ENCODE data around the gene ZNF407. TPM values are rescaled to one million over a fixed set of nuclear protein-coding genes. Genes with fewer than 3 reads are reported as not detected.
"Not testable (repeated sequence)": the region's sequence is repeated elsewhere in the genome, so short reads cannot be mapped to it uniquely, and the experiment has no call there.

Gene ZNF407, protein sequence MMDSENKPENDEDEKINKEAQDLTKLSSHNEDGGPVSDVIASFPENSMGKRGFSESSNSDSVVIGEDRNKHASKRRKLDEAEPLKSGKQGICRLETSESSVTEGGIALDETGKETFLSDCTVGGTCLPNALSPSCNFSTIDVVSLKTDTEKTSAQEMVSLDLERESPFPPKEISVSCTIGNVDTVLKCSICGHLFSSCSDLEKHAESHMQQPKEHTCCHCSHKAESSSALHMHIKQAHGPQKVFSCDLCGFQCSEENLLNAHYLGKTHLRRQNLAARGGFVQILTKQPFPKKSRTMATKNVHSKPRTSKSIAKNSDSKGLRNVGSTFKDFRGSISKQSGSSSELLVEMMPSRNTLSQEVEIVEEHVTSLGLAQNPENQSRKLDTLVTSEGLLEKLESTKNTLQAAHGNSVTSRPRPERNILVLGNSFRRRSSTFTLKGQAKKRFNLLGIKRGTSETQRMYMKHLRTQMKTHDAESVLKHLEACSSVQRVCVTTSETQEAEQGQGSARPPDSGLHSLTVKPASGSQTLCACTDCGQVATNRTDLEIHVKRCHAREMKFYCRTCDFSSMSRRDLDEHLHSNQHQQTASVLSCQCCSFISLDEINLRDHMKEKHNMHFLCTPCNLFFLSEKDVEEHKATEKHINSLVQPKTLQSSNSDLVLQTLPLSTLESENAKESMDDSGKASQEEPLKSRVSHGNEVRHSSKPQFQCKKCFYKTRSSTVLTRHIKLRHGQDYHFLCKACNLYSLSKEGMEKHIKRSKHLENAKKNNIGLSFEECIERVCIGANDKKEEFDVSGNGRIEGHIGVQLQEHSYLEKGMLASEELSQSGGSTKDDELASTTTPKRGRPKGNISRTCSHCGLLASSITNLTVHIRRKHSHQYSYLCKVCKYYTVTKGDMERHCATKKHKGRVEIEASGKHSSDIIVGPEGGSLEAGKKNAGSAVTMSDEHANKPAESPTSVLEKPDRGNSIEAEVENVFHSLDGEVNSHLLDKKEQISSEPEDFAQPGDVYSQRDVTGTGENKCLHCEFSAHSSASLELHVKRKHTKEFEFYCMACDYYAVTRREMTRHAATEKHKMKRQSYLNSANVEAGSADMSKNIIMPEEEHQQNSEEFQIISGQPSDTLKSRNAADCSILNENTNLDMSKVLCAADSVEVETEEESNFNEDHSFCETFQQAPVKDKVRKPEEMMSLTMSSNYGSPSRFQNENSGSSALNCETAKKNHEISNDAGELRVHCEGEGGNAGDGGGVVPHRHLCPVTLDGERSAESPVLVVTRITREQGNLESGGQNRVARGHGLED (N-terminal part only)
- 9.7 and 14.3 TPM in 2 replicates for total RNA-seq

GRCh38 chr18:74597662-74598349 lies at the start of gene ZNF407:
ZNF407 (plus strand) TSS chr18:74597870; CDS start chr18:74631020, 33,150 bp downstream.
- peak; percentile 67 for DNase-seq (ENCODE audit: extremely low read depth, low read depth, low spot score)

DNA sequence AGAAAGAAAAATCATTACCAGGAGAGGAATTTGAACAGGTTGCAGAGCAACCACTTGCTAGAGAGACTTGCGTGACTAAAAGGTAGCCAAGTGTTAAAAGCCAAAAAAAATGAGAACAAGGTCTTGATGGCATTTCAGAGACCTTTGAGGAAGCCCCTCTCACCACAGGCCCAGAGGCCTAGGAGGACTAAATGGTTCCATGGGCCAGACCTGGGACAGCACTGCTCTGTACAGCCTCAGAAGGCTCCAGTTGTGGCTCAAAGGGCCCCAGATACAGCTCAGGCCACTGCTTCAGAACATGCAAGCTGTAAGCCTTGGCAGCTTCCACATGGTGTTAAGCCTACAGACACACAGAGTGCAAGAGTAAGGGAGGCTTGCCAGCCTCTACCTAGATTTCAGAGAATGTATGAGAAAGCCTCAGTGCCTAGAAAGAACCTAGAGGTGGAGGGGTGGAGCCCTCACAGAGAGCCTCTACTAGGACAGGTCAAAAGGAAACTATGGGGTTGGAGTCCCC lies 48.0 kb upstream of the ZNF407 start:
- no peak for DNase-seq (ENCODE audit: extremely low read depth, low read depth, low spot score)

GRCh38 chr18:74550886-74551285 lies 46.8 kb upstream of the ZNF407 start:
- no peak for DNase-seq (ENCODE audit: extremely low read depth, low read depth, low spot score)

DNA sequence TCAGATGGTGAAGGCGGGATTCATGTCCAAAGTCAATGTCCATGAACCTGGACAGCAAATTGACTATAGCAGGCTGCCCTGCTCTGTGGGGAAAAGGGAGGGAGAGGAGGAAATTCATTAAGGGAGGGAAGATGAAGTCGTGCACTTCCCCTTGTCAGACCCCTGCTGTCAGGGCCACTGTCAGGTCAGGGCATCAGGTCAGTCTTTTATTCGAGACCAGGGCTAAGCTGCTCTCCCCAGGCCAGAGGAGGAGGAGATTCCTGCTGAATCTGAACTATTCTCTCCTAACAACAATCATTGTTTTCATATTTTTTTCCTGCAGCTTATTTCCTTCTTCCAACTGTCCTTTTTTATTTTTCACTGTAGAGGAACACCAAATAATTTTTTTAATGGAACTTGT lies 46.2 kb upstream of the ZNF407 start:
- no peak for DNase-seq (ENCODE audit: extremely low read depth, low read depth, low spot score)

GRCh38 chr18:74551936-74552555 lies 45.6 kb upstream of the ZNF407 start:
- DNase-seq (ENCODE audit: extremely low read depth, low read depth, low spot score) = peak; percentile 77

- DNase-seq (ENCODE audit: extremely low read depth, low read depth, low spot score) = no peak
These were observed 41.5 kb upstream of the ZNF407 start for GRCh38 chr18:74556126-74556525.

- DNase-seq (ENCODE audit: extremely low read depth, low read depth, low spot score) = no peak
These were observed 39.6 kb upstream of the ZNF407 start for GRCh38 chr18:74558096-74558495.

- DNase-seq (ENCODE audit: extremely low read depth, low read depth, low spot score) = no peak
These were observed 35.4 kb upstream of the ZNF407 start for GRCh38 chr18:74562131-74562730.

GRCh38 chr18:74562775-74563174 lies 34.9 kb upstream of the ZNF407 start:
- DNase-seq (ENCODE audit: extremely low read depth, low read depth, low spot score) = no peak

DNA sequence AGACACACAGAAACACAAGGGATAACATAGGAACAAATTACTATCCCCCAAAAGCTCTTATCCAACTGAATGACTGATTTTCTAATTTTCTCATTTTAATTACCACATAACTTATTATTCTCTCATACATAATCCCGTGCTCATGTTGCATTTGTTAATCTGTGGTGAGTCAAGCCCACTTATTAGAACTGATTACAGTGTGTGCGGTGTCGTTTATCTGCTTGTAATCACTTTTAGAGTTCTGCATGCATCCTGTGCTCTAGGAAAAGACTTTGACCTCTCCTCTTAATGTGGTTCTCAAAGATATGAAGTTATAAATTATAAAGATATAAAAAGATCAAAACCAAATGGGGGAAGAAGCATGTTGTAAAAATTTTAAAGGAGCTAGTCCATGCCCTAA lies 33.7 kb upstream of the ZNF407 start:
- DNase-seq (ENCODE audit: extremely low read depth, low read depth, low spot score) = no peak

DNA sequence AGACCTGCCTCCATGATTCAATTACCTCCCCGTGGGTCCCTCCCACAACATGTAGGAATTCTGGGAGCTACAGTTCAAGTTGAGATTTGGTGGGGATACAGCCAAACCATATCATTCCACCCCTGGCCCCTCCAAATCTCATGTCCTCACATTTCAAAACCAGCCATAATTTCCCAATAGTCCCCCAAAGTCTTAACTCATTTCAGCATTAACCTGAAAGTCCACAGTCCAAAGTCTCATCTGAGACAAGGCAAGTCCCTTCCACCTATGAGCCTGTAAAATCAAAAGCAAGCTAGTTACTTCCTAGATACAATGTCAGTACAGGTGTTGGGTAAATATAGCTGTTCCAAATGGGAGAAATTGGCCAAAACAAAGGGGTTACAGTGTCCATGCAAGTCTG lies 32.5 kb upstream of the ZNF407 start:
- not testable (repeated sequence) for DNase-seq (ENCODE audit: extremely low read depth, low read depth, low spot score)

DNA sequence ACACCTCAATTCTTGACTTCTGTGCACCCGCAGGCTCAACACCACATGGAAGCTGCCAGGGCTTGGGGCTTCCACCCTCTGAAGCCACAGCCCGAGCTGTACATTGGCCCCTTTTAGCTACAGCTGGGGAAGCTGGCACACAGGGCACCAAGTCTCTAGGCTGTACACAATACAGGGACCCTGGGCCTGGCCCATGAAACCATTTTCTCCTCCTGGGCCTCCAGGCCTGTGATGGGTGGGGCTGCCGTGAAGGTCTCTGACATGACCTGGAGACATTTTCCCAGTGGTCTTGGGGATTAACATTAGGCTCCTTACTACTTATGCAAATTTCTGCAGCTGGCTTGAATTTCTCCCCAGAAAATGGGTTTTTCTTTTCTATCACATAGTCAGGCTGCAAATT lies 31.7 kb upstream of the ZNF407 start:
- DNase-seq (ENCODE audit: extremely low read depth, low read depth, low spot score) = not testable (repeated sequence)

DNA sequence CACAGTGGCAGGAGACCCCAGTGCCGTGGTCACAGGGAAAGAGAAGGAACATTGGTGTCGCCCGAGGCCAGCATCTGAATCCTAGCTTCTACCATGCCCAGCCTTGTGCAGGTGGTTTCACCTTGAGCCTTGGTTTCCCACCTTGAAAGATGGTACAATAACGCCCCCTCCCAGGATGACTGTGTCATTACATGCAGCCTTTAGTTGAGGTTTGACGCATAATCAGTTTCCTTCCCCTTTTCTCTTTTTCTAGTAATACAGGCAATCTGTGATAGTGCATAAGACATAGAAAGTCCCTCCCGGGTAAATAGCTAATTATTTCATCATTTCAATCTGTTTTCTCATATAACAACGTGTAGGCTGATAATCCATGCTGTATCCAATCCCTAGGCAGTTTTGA lies 29.8 kb upstream of the ZNF407 start:
- DNase-seq (ENCODE audit: extremely low read depth, low read depth, low spot score) = no peak

- no peak for DNase-seq (ENCODE audit: extremely low read depth, low read depth, low spot score)
These were observed 28.3 kb upstream of the ZNF407 start for GRCh38 chr18:74569401-74569800.

- no peak for DNase-seq (ENCODE audit: extremely low read depth, low read depth, low spot score)
These were observed 27.4 kb upstream of the ZNF407 start for GRCh38 chr18:74570266-74570665.

GRCh38 chr18:74571895-74572680 lies 25.6 kb upstream of the ZNF407 start:
- DNase-seq (ENCODE audit: extremely low read depth, low read depth, low spot score) = no peak

DNA sequence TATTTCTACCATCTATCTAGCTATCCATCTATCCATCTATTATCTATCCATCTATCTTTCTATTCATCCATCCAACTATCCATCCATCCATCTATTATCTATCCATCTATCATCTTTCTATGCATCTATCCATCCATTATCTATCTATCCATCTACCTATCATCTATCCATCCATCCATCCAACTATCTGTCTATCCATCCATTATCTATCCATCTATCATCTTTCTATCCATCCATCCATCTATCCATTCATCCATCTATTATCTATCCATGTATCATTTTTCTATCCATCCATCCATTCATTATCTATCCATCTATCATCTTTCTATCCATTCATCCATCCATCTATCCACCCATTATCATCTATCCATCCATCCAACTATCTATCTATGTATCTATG lies 24.6 kb upstream of the ZNF407 start:
- DNase-seq (ENCODE audit: extremely low read depth, low read depth, low spot score) = no peak

GRCh38 chr18:74574916-74575315 lies 22.8 kb upstream of the ZNF407 start:
- DNase-seq (ENCODE audit: extremely low read depth, low read depth, low spot score) = no peak

All from glomerular endothelial cell (primary cell).